Measurements from ENCODE around the gene FAM13A. TPM values are rescaled to one million over a fixed set of nuclear protein-coding genes. Genes with fewer than 3 reads are reported as not detected.

The FAM13A gene
- total and polyA plus RNA-seq, 2 donors (not counting 3 experiments of a cell fraction or from before 2014, with no cell fraction given): 3.3 to 10.5 TPM

DNA sequence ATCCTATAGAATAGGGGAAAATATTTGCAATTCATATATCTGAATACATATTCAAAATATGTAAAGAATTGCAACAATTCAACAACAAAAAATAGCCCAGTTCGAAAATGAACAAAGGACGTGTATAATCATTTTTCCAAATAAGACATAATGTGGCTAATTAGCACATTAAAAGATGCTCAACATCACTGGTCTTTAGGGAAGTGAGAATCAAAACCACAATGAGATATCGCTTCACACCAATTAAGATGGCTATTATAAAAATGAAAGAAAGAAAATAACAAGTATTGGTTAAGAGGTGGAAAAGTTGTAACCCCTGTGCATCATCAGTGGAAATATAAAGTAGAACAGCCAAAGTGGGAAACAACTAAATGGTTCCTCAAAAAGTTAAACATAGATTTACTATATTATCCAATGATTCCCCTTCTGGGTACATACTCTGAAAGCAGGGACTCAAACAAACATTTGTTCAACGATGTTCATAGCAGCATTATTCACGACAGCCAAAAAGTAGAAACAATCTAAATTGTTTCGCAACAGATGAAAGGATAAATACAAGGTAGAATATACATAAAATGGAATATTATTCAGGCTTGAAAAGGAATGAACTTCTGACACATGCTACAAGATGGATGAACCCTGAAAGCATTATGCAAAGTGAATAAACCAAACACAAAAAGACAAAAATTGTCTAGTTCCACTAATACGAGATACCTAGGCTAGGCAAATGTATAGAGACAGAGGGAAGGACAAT is 12.7 kb downstream of the FAM13A start:
- Histone ChIP-seq H3K27me3 (ENCODE audit: control insufficient read depth in 2 of 2, insufficient read depth in 2 of 2, low read length in 2 of 2) (no peaks in the 10 kb centered on the region), H2AFZ (ENCODE audit: low read depth, low read length) (no peak overlapping the region), H3K79me2 (ENCODE audit: control insufficient read depth, insufficient read depth, low read length) (peaks cover 3% of the 10 kb centered on the region), H3K9me1 (replicated peaks; ENCODE audit: control insufficient read depth, extremely low read depth, insufficient read depth, low read length) (no peaks in the 10 kb centered on the region), H3K9ac (replicated peaks; ENCODE audit: extremely low read depth, insufficient read depth, low read length) (no peak overlapping the region), H3K4me1 (ENCODE audit: control insufficient read depth, extremely low read depth, insufficient read depth, low read length) (no peaks in the 10 kb centered on the region), H3K9me3 (replicated peaks; ENCODE audit: control insufficient read depth, insufficient read depth, low read length) (no peaks in the 10 kb centered on the region), H3K36me3 (ENCODE audit: control insufficient read depth in 2 of 2, extremely low read depth in 1 of 2, insufficient read depth in 2 of 2, low read length in 2 of 2) (no peaks in the 10 kb centered on the region), H4K20me1 (replicated peaks; ENCODE audit: control insufficient read depth, extremely low read depth, insufficient read depth, low read length) (no peaks in the 10 kb centered on the region), H3K4me3 (replicated peaks in 1 of 3; ENCODE audit: insufficient read depth in 1 of 3, low read depth in 1 of 3, low read length in 3 of 3) (no peak overlapping the region), H3K27ac (ENCODE audit: insufficient read depth, low read depth, low read length) (no peak overlapping the region), H3K4me2 (ENCODE audit: insufficient read depth, low read length) (no peak overlapping the region)
- dilution Hi-C loops (cut with MboI; ENCODE audit: extremely low pct_ligation_motif_present, low sequenced_read_pairs) (no loop called here), intact Hi-C loops (cut with micrococcal nuclease) (no loop called here)
- POLR2A ChIA-PET: no interaction called here
- CTCF ChIA-PET: no interaction called here
- BruUV-seq (replicated peaks): no TSS peak
- TF ChIP-seq EZH2 (IDR thresholded peaks at IDR 0.05; ENCODE audit: borderline replicate concordance, low read depth, low read length, severe bottlenecking) (no peak), POLR2AphosphoS5 (IDR thresholded peaks at IDR 0.05; ENCODE audit: insufficient read depth, low read depth, low read length) (no peak), GATA2 (IDR thresholded peaks at IDR 0.05; ENCODE audit: insufficient read depth, insufficient read length, low read depth, low read length) (no peak), POLR2A (IDR thresholded peaks at IDR 0.05; ENCODE audit: low read depth, low read length) (no peak), FOS (IDR thresholded peaks at IDR 0.05; ENCODE audit: borderline replicate concordance, insufficient read depth, low read length) (no peak), MYC (IDR thresholded peaks at IDR 0.05; ENCODE audit: low read depth, low read length) (no peak), JUN (IDR thresholded peaks at IDR 0.05; ENCODE audit: borderline replicate concordance, insufficient read depth, insufficient read length, low read depth) (no peak)
- TF ChIP-seq, protein P1, sequence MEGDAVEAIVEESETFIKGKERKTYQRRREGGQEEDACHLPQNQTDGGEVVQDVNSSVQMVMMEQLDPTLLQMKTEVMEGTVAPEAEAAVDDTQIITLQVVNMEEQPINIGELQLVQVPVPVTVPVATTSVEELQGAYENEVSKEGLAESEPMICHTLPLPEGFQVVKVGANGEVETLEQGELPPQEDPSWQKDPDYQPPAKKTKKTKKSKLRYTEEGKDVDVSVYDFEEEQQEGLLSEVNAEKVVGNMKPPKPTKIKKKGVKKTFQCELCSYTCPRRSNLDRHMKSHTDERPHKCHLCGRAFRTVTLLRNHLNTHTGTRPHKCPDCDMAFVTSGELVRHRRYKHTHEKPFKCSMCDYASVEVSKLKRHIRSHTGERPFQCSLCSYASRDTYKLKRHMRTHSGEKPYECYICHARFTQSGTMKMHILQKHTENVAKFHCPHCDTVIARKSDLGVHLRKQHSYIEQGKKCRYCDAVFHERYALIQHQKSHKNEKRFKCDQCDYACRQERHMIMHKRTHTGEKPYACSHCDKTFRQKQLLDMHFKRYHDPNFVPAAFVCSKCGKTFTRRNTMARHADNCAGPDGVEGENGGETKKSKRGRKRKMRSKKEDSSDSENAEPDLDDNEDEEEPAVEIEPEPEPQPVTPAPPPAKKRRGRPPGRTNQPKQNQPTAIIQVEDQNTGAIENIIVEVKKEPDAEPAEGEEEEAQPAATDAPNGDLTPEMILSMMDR (IDR thresholded peaks at IDR 0.05; ENCODE audit: extremely low read depth in 1 of 2, insufficient read depth in 1 of 2, low read depth in 1 of 2, low read length in 2 of 2): no peak
- TF ChIP-seq, protein P2, sequence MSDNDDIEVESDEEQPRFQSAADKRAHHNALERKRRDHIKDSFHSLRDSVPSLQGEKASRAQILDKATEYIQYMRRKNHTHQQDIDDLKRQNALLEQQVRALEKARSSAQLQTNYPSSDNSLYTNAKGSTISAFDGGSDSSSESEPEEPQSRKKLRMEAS (IDR thresholded peaks at IDR 0.05; ENCODE audit: insufficient read depth, insufficient read length): no peak
- no peak for DNase-seq (ENCODE audit: low read depth, low spot score)
- FAIRE-seq: no peak
